NCI-H1694 treated with DMSO at 0.1 percent for 48 hours (cell line): ENCODE measurements around the gene IL2RA.
"Not testable (repeated sequence)": the region's sequence is repeated elsewhere in the genome, so short reads cannot be mapped to it uniquely, and the experiment has no call there.

Experiments used
- DNase-seq: peaks from one replicate; lab custom pipeline; 2025; lab: John Stamatoyannopoulos, UW

The IL2RA gene

DNA sequence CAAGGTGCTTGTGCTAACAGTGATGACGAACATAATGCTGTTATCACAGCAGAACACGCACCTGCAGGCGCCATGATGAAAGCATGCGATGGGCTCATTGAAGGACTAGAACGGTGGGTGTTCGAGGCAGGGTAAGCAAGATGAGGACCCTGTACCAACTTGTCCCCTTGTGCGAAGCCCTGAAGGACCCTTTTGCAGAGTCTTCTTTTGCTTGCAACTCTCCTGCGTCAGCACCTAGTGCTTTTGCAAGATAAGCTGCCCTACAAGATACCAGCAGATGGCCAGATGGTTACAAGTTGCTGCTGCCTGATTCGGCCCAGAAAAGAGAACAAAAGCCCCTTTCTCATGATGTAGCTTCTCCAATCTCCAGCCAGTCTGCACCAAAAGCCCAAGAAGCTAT, 80.6 kb downstream of the IL2RA start:
- no peak for DNase-seq

DNA sequence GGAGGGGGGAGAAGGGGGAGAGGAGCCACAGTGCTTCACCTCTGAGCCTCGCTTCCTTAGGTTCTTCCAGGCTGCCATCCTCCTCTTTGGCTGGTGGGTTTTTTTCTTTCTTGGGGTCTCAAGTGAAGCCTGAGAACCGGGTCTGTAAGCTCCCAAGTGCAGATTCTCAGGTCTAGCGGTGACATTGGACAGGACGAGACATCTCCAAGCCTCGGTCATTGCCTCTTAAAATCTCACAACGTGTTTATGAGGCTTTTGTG, 84.0 kb downstream of the IL2RA start:
- no peak for DNase-seq

DNA sequence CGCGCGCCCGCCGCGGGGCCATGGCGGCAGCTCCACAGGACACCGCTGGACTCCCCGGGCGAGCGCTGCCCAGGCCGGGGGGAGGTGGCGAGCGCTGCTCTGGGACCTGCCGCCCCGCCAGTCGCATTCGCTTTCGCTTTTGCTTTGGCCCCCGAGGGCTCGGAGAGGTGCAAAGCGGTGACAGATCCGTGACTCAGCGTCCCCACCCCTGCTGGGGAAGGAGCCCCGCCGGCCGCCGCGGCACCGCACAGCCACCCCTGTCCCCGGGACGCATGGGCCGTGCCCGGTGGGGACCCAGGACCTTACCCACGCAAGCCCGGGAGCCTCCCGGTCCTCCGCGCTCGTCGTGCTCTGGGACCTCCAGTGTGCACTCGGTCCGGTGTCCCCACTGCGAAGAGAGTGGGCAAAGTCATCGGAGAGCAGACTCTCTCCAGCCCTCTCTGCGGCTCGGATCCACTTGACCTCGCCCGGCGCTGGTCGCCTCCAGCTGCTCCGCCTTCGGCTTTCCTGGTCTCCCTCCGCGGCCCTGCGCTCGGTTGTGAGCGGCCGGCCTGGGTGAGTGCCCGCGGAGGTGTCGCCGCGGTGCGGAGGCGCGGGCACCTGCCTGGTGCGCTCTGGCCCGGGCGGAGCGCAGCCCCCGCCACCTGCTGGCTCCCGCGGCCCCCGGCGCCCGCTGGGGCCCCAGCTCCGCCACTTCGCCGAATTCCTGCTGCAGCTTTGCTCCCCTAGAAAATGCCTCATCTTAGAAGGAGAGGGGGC, 84.5 kb downstream of the IL2RA start, which contains the start of gene IL15RA:
Gene IL15RA (minus strand): TSS at position 73 of the 759 bp plus-strand sequence. CDS start 51 bp downstream, at position 22.
- no peak for DNase-seq

DNA sequence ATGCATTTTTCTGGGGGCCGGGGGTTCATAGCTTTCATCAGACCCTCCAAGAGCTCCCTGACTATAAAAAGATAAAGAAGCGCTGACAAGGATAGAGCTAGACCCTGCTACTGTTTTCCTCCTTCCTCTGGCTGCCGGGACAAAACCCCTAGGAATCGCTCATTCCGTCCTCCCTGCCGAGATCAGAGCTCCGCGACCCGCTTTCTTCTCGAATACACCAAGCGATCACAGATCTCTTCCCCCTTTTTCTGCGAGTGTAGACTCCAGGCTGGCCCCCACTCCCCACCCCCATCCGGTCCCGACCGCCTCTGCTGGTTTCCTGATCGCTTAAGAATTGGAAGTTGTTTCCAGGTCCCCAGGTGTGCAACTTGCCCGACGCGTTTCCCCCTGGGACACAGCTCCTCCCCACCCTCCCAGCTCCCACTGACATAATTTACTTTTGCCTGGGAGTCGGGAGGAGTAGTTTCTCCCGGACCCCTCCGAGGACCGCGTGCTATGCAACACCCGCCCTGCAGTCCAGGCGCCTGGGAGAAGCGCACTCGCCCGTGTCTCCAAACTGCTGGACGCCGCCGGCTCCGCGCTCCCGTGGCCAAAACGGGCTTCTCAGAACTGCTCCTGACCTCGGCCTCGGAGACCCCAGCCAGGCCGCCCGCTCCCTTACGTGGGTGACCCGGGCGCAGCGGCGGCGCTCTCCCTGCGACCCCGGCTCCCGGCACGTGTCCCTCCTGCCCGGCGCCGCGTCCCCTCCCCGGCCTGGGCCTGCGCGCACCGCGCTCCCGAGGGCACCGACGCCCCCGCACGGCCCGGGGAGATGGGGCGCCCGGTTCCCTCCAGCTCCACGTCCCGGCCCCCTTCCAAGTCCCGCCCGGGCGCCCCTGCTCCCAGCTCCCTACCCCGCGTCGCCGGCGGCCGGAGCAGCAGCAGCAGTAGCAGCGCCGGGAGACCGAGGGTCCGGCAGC, 85.4 kb downstream of the IL2RA start:
- no peak for DNase-seq

DNA sequence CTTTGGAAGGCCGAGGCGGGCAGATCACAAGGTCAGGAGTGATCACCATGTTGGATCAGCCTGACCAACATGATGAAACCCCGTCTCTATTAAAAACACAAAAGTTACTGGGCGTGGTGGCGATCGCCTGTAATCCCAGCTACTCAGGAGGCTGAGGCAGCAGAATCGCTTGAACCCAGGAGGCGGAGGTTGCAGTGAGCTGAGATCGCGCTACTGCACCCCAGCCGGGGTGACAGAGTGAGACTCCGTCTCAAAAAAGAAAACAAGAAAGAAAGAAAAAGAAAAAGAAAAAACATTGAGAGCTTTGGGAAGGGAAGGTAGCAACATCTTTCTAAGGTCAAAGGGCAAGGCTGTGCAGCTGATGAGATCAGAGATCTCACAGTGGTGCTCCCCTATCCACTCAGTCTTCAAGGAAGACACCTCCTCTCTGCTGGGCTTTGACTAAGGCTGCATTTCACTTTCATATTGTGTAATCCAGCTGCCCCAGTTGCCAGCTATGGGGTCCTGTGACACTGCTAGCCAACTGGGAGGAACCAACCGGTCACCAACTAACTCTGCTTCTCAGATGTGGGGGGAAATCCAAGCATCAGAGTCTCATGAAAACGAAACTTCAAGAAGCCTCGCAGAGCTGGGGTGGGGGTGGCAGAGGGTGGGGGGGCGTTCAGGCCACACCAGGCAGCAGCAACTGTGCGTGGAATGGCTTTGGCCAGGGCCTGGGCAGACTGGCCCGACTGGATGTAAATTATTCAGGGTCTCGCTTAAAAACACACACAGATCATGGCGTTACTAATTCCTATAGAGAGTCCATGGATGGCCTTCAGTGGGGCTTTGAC, 86.3 kb downstream of the IL2RA start:
- DNase-seq: no peak

DNA sequence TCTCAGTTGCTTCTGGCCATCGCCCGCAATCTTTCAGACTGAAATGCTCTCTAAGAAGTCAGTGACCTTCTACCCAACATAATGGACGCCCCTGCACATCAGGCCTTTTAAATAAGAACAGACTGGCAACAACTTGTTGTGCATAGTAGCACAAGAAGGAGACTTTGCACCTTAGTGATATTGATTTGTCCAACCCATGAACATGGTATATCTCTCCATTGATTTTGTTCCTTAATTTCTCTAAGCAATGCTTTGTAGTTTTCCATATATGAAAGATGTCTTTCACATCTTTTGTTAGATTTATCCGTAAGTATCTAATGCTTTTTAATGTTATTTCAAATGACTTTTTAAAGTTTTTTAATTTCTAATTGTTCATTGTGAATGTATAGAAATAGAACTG, 89.1 kb downstream of the IL2RA start:
- no peak for DNase-seq

DNA sequence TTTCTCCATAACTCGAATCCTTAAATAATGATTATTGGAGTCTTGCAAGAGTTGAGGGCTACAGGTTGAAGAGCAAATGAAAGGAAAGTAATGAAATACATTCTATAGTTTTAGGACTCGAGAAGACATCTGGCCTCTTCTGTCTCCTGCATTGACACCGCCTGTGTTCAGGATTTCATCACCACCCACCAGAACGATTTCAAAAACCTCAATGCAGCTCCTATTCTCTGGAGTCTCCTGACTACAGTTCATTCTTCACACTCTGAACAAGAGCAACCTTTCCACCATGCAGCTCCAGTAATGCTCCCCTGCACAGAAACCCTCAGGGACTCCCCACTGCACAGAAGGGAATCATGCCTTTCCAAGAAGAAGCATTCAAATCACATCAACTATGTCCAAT, 90.3 kb downstream of the IL2RA start:
- no peak for DNase-seq

DNA sequence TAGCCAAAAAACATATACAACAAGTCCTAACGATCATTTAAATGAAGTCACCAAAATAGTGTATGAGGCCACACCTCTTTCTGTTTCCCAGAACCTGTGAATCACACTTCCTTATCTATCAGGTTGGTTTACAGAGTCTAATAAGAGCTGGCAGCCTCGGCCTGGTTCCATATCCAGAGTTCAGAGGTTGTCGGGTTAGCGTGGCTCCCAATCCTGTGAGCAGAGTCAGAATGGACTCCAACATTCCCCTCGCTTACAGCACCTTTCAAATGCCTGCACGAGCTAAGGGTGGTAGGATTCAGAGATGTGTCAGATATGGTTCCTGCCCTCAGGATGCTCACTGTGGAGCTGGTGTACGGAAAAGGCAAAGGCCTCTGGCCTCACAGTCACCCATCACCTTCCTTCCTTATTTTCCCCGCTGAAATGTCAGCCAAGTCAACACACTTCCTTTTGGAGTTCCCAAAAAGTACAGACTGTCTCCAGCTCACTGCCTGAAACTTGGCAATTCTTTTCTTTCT, 90.8 kb downstream of the IL2RA start:
- DNase-seq: no peak

DNA sequence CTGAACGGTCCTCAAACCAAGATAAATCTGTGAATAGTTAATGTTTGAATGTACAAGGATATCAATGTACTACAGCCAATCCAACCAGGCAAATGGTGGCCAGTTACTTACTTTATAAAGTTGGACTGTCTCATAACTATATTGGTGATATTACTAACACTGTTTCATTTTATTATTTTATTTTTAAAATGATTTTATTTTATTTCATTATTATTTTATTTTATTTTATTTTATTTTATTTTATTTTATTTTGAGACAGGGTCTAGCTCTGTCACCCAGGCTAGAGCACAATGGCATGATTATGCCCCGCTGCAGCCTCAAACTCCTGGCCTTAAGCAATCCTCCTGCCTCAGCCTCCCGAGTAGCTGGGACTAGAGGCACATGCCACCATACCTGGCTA, 91.6 kb downstream of the IL2RA start:
- no peak for DNase-seq

DNA sequence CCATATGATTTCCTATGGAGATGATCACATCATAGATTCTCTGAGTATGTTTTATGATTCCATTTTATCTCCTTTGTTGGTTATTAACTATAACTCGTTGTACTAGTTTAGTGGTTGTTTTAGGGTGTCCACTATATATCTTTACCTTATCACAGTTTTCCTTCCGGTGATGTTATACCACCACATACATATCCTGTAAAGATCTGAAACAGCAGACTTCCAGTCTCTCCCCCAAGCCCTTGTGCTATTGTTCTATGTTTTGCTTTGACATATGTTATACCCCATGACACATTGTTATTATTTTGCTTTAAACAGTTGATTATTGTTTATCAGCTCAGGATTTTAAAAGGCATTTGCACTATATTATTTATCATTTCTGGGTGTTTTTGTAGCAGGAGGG, 92.1 kb downstream of the IL2RA start:
- DNase-seq: no peak

DNA sequence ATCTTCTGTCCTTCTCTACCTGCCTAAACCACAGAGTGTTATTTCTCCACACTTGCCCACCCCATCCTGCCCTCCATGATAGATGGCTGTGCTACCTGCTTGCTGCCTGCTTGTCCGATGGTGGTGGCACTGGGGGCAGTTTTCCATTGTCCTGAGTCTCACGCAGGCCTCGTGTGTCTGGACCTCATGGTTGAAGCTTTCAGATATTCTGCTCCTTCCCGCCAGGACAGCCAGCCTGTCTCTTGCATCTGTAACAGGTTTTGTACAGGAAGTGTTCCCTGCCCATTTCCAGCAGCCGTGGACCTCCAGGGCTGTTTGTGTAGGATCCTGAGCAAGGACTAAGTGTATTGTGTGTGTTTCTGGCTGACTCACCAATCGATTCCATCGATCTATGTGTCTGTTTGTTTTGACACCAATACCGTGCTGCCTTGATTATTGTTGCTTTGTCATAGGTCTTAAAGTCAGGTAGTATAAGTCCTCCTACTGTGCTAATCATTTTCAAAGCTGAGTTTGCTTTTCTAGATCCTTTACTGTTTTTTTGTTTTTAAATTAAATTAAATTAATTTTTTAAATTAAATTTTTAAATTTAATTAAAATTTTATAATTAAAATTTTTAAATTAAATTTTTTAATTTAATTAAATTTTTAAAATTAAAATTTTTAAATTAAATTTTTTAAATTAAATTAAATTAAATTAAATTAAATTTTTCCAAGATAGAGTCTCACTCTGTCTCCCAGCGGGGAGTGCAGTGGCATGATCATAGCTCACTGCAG, 93.3 kb downstream of the IL2RA start:
- DNase-seq: no peak

DNA sequence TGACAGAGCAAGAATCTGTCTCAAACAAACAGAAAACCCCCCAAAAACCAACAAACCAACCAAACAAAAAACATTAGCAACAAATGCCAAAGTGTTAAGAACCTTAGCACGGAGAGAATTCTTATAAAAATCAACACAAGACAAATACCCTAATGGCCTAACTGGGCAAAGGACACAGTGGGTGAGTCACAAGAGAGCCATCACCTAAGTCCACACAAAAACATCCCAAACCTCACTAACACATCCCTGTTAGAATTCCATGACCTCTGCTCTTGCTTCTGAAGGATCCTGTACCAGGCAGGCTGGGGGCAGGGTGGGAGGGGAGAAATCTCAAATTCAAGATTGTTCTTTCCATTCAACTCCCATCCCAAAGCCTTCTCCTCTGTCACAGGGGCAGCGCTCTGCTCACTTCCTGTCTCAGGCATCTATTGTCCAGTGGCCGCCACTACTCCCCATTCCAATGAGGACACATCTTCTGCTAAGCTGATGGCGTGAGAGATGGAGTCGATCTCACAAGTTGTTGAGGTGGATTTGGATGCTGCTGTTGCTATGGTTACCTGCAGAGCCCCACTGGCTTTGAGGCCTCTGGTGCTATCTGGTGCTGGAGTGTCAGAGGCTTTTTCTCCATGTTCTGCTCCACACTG, 94.0 kb downstream of the IL2RA start:
- DNase-seq: no peak

DNA sequence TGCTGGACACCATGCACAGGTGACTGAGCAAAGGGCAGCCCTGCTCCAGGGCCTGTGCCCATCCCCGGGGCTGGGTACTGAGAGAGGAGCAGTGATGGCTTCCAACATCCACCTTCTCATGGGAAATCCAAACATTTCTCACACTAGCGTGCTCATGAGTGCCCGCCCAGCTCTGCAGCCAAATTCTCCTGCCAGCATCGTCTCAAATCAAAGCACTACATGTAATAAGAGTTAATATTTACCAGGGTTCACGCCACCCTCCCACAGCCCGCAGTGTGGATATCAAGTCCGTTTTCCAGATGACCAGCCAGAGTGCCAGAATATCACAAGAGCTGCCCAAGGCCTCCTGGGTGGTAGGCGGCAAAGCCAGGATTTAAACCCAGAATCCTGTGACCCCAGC, 96.9 kb downstream of the IL2RA start:
- no peak for DNase-seq

DNA sequence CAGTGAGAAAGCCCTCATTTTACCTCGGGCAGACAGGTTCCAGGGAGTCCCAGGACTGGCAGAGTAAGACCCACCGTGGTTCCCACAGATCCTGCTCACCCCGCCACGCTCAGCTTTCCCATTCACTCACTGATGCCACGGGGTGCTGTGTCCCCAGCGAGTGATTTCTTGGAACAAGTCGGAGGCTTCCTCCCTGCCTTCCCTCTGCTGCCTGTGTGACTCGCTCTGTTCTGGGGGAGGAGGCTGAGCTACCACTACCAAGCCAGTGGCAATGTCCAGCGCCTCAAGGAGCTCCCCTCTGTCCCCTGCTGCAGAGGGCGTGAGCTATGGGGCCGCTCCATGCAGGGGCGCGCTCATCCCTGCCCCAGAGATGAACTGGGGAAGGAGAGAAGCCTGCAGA, 97.4 kb downstream of the IL2RA start:
- no peak for DNase-seq

DNA sequence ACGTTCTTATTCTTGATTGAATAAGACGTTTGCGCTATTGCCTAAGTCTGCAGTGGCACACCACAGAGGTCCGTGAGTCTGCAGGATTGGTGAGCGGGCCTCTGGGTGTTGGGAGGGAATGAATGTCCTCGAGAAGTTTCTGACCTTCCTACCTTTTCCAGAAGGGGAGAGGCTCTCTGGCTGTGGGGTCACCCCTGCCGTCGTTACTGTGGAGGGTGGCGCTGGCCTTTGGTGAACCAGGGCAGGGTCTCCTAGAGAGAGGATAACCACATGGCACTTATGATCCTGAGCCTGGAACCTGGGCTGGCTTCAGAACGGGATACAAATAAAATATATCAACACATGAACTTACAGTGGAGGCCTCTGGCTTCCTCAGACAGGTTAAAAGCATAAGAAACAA, 98.6 kb downstream of the IL2RA start:
- DNase-seq: no peak

DNA sequence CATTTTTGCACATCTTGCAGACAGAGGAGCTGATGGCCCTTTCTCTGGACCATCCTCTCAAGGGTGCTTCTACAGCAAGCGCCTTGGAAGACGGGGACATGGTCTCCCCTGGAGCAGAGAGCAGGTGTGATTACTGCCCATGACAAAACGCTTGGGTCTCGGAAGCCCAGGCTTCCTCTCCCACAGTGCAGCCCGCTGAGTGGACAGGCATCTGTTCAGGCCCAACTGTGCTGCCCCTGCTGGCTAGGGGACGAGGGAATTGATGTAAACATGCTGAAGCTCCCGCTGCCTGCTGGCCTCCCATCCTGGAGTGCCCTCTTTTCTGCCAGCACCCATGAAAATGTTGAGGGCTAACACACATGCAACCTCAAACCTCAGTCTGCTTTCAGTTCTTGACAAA, 99.1 kb downstream of the IL2RA start:
- no peak for DNase-seq

DNA sequence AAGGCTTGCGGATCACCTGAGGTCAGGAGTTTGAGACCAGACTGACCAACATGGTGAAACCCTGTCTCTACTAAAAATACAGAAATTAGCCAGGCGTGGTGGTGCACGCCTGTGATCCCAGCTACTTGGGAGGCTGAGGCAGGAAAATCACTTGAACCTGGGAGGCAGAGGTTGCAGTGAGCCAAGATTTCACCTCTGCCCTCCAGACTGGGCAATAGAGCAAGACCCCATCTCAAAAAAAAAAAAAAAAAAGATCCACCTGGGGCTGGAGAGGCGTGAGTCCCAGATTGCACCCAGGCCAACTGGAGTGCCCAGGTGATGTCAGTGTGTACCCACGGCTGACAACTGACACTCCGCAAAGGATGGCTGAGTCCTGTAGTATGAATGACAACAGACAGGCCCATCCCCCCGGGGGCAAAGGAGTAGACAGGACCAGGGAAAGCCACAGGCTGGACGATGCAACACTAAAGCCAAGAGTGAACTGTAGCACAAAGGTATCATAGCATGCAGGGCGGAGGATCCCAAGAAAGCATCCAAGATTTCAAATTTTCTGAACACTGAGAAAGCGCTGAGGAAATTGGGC, 99.7 kb downstream of the IL2RA start:
- DNase-seq: not testable (repeated sequence)

DNA sequence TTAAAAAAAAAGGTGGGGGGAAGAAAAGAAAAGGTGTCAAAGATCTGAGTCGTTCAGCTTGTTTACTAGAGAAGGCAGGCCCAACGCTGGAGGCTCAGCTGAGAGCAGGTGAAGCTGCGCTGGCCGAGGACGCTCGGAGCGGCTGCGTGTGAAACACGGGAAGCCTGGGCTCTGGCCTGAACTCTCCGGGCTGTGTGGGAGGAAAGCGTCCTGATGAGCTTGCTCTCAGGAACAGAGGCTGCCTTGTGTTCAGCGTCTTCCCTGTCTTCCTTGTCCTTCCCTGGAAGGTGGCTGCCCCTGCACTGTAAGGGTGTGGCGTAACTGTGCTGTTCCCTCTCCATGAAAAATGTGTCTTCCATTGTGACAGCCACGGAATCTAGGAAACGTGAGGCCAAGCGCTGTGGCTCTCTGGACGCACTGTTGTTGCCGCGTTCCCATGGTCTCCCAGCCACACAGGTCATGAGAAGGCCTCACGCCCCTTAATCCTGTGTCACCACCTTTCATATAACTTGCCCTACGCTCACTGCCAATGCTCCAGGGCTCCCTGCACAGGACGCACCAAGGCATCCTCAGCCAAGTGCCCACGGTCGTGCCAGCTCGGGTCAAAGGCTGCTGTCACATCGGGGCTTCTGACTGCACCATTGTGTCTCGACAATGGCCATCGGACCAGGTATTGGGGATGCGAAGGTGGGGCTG, 100.6 kb downstream of the IL2RA start:
- no peak for DNase-seq

DNA sequence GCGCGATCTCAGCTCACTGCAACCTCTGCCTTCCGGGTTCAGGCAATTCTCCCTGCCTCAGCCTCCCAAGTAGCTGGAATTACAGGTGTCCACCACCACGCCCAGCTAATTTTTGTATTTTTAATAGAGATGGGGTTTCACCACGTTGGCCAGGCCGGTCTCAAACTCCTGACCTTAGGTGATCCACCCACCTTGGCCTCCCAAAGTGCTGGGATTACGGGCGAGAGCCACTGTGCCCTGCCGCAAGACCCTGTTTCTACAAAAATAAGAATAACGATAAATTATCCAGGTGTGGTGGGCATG, 101.2 kb downstream of the IL2RA start:
- DNase-seq: not testable (repeated sequence)
